ENCODE measurements around the gene ZFP64.

Gene ZFP64

DNA sequence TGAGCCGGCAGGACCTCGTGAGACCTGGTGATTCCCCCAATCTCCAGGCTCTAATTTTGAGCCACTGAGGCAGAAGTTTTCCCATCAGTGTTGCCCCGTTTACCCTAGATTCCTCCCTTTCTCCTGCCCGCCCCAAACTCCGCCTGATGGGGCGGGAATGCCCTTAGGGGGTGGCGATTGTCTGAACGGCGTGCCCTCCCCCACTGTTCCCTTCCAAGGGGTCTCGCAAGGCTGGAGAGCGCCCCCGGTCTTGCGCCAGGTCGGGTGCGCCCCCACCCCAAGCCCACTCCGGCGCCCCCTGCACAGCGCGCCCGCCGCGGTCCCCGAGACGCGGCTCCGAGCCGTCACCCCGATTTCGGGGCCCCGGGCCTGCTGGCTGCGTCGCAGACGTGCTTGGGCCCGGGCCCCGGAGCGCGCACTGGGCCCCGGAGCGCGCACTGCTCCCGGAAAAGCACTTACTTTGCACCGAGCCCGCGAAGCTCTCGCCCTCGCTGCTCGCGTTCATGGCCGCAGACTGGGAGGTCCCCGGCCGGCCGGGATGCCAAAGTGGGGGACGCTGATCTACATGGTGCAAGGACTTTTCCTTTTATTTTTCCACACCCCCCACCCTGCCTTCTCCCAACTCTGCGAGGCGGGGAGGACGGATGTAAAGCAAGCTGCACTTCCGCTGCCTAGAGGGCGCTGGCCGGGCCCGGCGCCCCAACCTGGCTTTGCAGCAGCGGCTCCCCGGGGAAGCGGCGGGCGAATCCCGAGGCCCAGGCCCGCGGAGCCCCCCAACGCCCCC lies at the start of gene ZFP64:
ZFP64 (minus strand) TSS at position 648 of the 784 bp plus-strand sequence; CDS start at position 505, 143 bp downstream.
- Histone ChIP-seq H3K4me2 (ENCODE audit: low read depth, low read length, poor library complexity, severe bottlenecking) (peak within 1 kb of the TSS; percentile 86), H3K9me3 (ENCODE audit: insufficient read depth, low read depth, low read length) (no peaks in the 10 kb centered on the region), H3K4me1 (ENCODE audit: insufficient read depth, low read length, poor library complexity, severe bottlenecking) (peaks cover 31% of the 10 kb centered on the region), H3K9me2 (replicated peaks; ENCODE audit: low read depth, low read length) (no peaks in the 10 kb centered on the region), H3K9ac (ENCODE audit: low read depth, low read length, poor library complexity, severe bottlenecking) (peak within 1 kb of the TSS; percentile 83), H3K79me2 (ENCODE audit: insufficient read depth, low read length) (peaks cover 37% of the 10 kb centered on the region), H3F3A (ENCODE audit: low read depth) (no peaks in the 10 kb centered on the region), H2AFZ (ENCODE audit: low read length) (peak within 1 kb of the TSS; percentile 99), H4K20me1 (ENCODE audit: insufficient read depth, low read length, poor library complexity, severe bottlenecking) (no peaks in the 10 kb centered on the region), H3K4me3 (ENCODE audit: low read length, poor library complexity, severe bottlenecking) (peak within 1 kb of the TSS; percentile 89), H3K36me3 (ENCODE audit: insufficient read depth, low read length) (0 out of 2 replicates have a peak, but pooled peaks cover 3% of the 10 kb centered on the region), H3K27me3 (ENCODE audit: insufficient read depth, low read length, poor library complexity, severe bottlenecking) (no peaks in the 10 kb centered on the region)
- TF ChIP-seq CTCF (conservative IDR thresholded peaks at IDR 0.05; ENCODE audit: low read length) (peak; percentile 67), EZH2phosphoT487 (IDR thresholded peaks at IDR 0.05; ENCODE audit: borderline replicate concordance) (no peak)

DNA sequence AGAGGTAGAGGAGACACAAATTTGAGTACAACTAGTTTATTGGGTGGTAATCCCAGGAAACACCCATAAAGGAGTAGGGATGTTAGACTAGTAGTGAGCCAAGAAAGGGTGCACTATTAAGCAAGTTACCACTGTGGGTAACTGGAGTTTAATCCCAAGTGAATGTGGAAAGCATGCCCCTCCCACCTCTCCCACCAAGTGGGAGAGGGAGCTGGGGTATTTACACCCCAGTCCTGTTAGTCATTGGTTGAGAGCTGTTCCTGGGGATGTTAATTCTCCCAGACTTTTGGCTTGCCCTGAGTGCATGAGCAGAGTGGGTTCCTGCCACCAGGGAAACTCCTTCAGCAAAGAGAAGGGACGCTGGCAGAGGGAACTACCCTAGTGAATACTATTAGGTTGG lies 49.2 kb upstream of the ZFP64 start:
- Histone ChIP-seq H3K9ac (ENCODE audit: low read depth, low read length, poor library complexity, severe bottlenecking) (no peak overlapping the region), H3K27me3 (ENCODE audit: insufficient read depth, low read length, poor library complexity, severe bottlenecking) (no peaks in the 10 kb centered on the region)
- TF ChIP-seq EZH2phosphoT487 (IDR thresholded peaks at IDR 0.05; ENCODE audit: borderline replicate concordance), result no peak
- no peak for TF ChIP-seq CTCF (conservative IDR thresholded peaks at IDR 0.05; ENCODE audit: low read length)

GRCh38 chr20:52239102-52239501 lies 47.5 kb upstream of the ZFP64 start:
- no peaks in the 10 kb centered on the region for H3K4me1 ChIP-seq (ENCODE audit: insufficient read depth, low read length, poor library complexity, severe bottlenecking)
- H3K4me2 ChIP-seq (ENCODE audit: low read depth, low read length, poor library complexity, severe bottlenecking), result no peak overlapping the region
- H3K9ac ChIP-seq (ENCODE audit: low read depth, low read length, poor library complexity, severe bottlenecking), result no peak overlapping the region
- no peaks in the 10 kb centered on the region for H3F3A ChIP-seq (ENCODE audit: low read depth)
- H4K20me1 ChIP-seq (ENCODE audit: insufficient read depth, low read length, poor library complexity, severe bottlenecking), result no peaks in the 10 kb centered on the region
- no peak overlapping the region for H2AFZ ChIP-seq (ENCODE audit: low read length)
- TF ChIP-seq EZH2phosphoT487 (IDR thresholded peaks at IDR 0.05; ENCODE audit: borderline replicate concordance), result no peak
- no peak for TF ChIP-seq CTCF (conservative IDR thresholded peaks at IDR 0.05; ENCODE audit: low read length)
- no peak overlapping the region for H3K4me3 ChIP-seq (ENCODE audit: low read length, poor library complexity, severe bottlenecking)
- H3K9me2 ChIP-seq (replicated peaks; ENCODE audit: low read depth, low read length), result no peaks in the 10 kb centered on the region
- H3K79me2 ChIP-seq (ENCODE audit: insufficient read depth, low read length), result no peaks in the 10 kb centered on the region
- no peaks in the 10 kb centered on the region for H3K36me3 ChIP-seq (ENCODE audit: insufficient read depth, low read length)
- H3K27me3 ChIP-seq (ENCODE audit: insufficient read depth, low read length, poor library complexity, severe bottlenecking), result no peaks in the 10 kb centered on the region
- H3K9me3 ChIP-seq (ENCODE audit: insufficient read depth, low read depth, low read length), result no peaks in the 10 kb centered on the region

More for the DNA sequence above, 49.2 kb upstream of the ZFP64 start:
- Histone ChIP-seq H3K4me2 (ENCODE audit: low read depth, low read length, poor library complexity, severe bottlenecking) (no peak overlapping the region), H3K79me2 (ENCODE audit: insufficient read depth, low read length) (no peaks in the 10 kb centered on the region), H2AFZ (ENCODE audit: low read length) (no peak overlapping the region), H3K9me3 (ENCODE audit: insufficient read depth, low read depth, low read length) (no peaks in the 10 kb centered on the region), H3K36me3 (ENCODE audit: insufficient read depth, low read length) (no peaks in the 10 kb centered on the region), H3F3A (ENCODE audit: low read depth) (no peaks in the 10 kb centered on the region), H3K4me3 (ENCODE audit: low read length, poor library complexity, severe bottlenecking) (no peak overlapping the region), H4K20me1 (ENCODE audit: insufficient read depth, low read length, poor library complexity, severe bottlenecking) (no peaks in the 10 kb centered on the region), H3K4me1 (ENCODE audit: insufficient read depth, low read length, poor library complexity, severe bottlenecking) (no peaks in the 10 kb centered on the region), H3K9me2 (replicated peaks; ENCODE audit: low read depth, low read length) (no peaks in the 10 kb centered on the region)
